Thymus (tissue), 11 donors: Measurements from ENCODE around the gene VPS51. TPM values are rescaled to one million over a fixed set of nuclear protein-coding genes. Genes with fewer than 3 reads are reported as not detected.

ENCODE experiments used
- DNase-seq, 9 donors: peaks; one replicate each; pipeline ENCODE4 v3.0.0-alpha.2; 2013; ENCODE audit warnings: low spot score in 9 of 9, low read depth in 6 of 9, missing footprints in 1 of 9
- H3K27ac ChIP-seq, 2 donors: one replicate each; pipeline ENCODE4 v1.5.1; 2013; ENCODE audit warnings: control low read depth in 1 of 2, low read depth in 1 of 2, low read length in 1 of 2, mild to moderate bottlenecking in 1 of 2, moderate library complexity in 1 of 2
- H3K27me3 ChIP-seq, 2 donors: one replicate each; pipeline ENCODE4 v1.5.1; 2013; ENCODE audit warnings: low read length in 1 of 2; ENCODE audit not compliant: control insufficient read depth in 2 of 2, insufficient read depth in 1 of 2
- H3K36me3 ChIP-seq, 2 donors: one replicate each; pipeline ENCODE4 v1.5.1; 2013; ENCODE audit warnings: low read length in 1 of 2, mild to moderate bottlenecking in 1 of 2, moderate library complexity in 1 of 2; ENCODE audit not compliant: control insufficient read depth in 2 of 2, insufficient read depth in 2 of 2
- H3K4me1 ChIP-seq, 2 donors: one replicate each; pipeline ENCODE4 v1.5.1; 2013; ENCODE audit warnings: low read length in 2 of 2; ENCODE audit not compliant: control insufficient read depth in 2 of 2, insufficient read depth in 2 of 2
- H3K4me3 ChIP-seq, 2 donors: one replicate each; pipeline ENCODE4 v1.5.1; 2013; ENCODE audit warnings: low read length in 2 of 2, control low read depth in 1 of 2, mild to moderate bottlenecking in 1 of 2
- H3K9me3 ChIP-seq, 2 donors: one replicate each; pipeline ENCODE4 v1.5.1; 2013; ENCODE audit warnings: low read length in 1 of 2, mild to moderate bottlenecking in 1 of 2; ENCODE audit not compliant: control insufficient read depth in 2 of 2, insufficient read depth in 1 of 2
- WGBS: extraction: QIAGEN DNeasy Blood & Tissue Kit; methylation state at CpG from one replicate; pipeline ENCODE4 v1.1.7; 2013; 5-methylcytosine and 5-hydroxymethylcytosine counted together
- polyA plus RNA-seq: library from polyadenylated mRNA; stranded (reverse); fragments of 200-250 nt; gene quantifications from one replicate; pipeline ENCODE4 v1.2.3, GENCODE V29; 2013
- total RNA-seq: library from RNA; stranded (reverse); fragments of 120-200 nt; gene quantifications from one replicate; pipeline ENCODE4 v1.2.4, GENCODE V29; 2013
- donor health status: healthy.

VPS51 gene
- total and polyA plus RNA-seq, 2 donors, result 110 to 121 TPM

DNA sequence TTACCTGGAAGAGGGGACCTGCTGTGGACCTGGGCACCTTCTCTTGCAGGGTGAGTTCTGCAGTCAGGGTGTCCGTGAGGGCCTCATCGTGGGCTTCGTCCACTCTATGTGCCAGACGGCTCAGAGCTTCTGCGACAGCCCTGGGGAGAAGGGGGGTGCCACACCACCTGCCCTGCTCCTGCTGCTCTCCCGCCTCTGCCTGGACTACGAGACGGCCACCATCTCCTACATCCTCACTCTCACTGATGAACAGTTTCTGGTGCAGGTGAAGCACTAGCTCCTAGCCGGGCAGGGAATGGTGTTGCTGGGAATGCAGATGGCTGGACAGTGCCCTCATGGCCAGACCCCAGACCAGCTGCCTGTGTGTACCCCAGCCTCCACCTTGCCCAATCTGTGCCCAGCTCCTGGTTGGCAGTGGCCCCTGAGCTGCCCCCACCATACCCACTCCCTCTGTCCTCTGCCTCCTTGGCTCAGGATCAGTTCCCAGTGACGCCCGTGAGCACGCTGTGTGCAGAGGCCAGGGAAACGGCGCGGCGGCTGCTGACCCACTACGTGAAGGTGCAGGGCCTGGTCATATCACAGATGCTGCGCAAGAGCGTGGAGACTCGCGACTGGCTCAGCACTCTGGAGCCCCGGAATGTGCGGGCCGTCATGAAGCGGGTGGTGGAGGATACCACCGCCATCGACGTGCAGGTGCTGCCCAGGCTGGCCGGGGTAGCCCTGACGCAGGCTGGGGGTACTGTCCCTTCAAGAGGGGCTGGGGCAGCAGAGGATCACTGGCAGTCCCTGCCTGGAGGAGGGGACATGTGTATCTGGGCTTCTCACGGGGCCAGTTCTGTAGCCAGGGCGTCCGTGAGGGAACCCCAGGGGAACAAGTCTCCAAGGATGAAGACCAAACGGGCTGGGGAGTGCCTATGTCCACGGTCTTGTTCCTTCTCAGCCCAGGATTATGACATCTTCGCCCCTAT is 13.5 kb downstream of the VPS51 start:
- H3K36me3 ChIP-seq, result peaks cover 30 to 46% of the 10 kb centered on the region in 2 donors
- WGBS, result 97% methylated on average over 36 of the region's 36 CpGs
- peaks cover 0 to 3% of the 10 kb centered on the region in 2 donors for H3K27me3 ChIP-seq
- no peak overlapping the region for H3K27ac ChIP-seq
- no peak overlapping the region for H3K4me3 ChIP-seq
- H3K4me1 ChIP-seq, result peaks cover 14 to 39% of the 10 kb centered on the region in 2 donors
- no peak for DNase-seq
- H3K9me3 ChIP-seq, result peaks cover 0 to 9% of the 10 kb centered on the region in 2 donors

DNA sequence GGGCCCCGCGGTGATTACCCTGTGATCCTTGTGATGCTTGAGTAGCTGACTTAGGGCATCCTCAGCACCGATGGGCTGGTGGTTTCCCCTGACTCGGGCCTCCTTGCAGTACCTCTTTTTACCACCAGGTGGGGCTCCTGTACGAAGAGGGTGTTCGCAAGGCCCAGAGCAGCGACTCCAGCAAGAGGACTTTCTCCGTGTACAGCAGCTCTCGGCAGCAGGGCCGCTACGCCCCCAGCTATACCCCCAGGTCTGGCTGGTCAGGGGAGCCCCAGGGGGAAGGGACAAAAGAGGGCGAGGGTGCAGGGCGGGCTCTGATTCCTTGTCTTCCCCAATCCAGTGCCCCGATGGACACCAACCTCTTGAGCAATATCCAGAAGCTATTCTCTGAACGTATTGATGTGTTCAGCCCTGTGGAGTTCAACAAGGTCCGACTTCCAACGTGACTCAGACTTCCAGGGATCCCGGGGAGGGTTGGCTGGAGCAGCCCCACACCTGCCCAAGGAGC is 14.4 kb downstream of the VPS51 start:
- WGBS, result 26% methylated on average over 18 of the region's 18 CpGs
- Histone ChIP-seq H3K27ac (peak overlapping the region in 1 of 2 donors; percentile 58), H3K27me3 (peaks cover 0 to 3% of the 10 kb centered on the region in 2 donors), H3K4me1 (peaks cover 14 to 42% of the 10 kb centered on the region in 2 donors), H3K9me3 (peaks cover 0 to 9% of the 10 kb centered on the region in 2 donors), H3K4me3 (no peak overlapping the region), H3K36me3 (peaks cover 35 to 47% of the 10 kb centered on the region in 2 donors)
- DNase-seq, result peak; percentile 71 to 93 (median 84)

DNA sequence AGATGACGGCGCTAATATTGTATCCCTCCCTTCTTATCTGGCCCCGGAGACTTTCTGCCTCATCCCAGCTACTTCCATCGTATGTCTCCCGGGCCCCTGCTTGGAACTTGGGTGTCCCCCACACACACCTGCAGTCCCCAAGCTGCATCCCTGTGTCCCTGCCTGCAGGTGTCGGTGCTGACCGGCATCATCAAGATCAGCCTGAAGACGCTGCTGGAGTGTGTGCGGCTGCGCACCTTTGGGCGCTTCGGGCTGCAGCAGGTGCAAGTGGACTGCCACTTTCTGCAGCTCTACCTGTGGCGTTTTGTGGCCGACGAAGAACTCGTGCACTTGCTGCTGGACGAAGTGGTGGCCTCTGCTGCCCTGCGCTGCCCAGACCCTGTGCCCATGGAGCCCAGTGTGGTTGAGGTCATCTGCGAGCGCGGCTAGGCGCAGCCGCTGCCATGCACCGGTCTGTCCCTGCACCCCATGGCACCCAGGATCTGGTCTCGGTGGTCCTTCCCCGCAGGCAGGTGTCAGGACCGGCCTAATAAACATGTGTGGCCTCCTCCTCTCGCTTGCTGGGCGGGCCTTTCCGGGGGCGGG is 15.2 kb downstream of the VPS51 start:
- H3K4me3 ChIP-seq, result peak overlapping the region; percentile 67 to 78
- H3K27ac ChIP-seq, result peak overlapping the region in 1 of 2 donors; percentile 15
- H3K27me3 ChIP-seq, result peaks cover 0 to 3% of the 10 kb centered on the region in 2 donors
- peaks cover 16 to 51% of the 10 kb centered on the region in 2 donors for H3K4me1 ChIP-seq
- H3K36me3 ChIP-seq, result peaks cover 35 to 46% of the 10 kb centered on the region in 2 donors
- no peak for DNase-seq
- peaks cover 0 to 9% of the 10 kb centered on the region in 2 donors for H3K9me3 ChIP-seq
- WGBS, result 71% methylated on average over 31 of the region's 31 CpGs

DNA sequence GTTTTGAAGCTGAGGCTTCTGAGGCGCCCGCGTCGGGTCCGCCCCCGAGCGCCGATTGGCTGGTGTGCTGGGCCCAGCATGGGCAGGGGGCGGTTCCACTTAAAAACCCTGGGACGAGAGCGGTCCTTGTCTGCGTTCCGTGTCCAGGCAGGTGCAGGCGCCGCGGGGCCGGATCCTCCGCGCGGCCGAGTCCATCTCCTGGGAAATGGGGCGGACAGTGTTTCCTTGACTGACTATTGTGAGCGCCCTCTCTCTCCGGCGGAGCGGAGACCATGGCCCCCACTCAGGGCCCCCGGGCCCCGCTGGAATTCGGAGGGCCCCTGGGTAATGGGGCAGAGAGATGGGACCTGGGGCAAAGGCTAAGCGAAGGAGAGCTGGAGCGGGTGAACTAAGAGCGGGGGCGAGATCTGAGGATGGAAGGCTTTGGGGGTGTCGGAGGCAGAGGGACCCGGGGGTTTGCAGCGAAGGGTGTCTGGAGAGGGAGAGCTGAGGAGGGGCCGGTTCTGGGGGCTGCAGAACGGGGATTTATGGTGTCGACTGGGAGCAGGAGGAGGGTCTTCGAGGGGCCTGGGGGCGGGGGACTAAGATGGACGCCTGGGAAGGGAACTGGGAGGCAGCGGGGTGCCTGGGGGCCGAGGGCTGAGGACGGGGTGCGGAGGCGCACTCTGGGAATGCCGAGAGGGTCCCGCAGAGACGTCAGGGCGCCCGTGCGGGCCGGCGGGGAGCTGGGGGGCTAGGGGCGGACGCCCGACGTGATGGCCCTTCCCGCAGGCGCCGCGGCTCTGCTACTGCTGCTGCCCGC is 15.9 kb downstream of the VPS51 start, which contains the start of gene TM7SF2:
Gene TM7SF2, plus strand, starts transcription at position 129 of the 802 bp plus-strand sequence. Its CDS starts 144 bp downstream, at position 273.
- peak within 1 kb of the TSS; percentile 67 to 78 for H3K4me3 ChIP-seq
- DNase-seq, result peak; percentile 69 to 97 (median 92)
- WGBS, result under 1% methylated on average over 64 of the region's 64 CpGs
- peak within 1 kb of the TSS; percentile 86 to 93 for H3K27ac ChIP-seq
- peaks cover 0 to 10% of the 10 kb centered on the region in 2 donors for H3K9me3 ChIP-seq
- H3K4me1 ChIP-seq, result peaks cover 21 to 57% of the 10 kb centered on the region in 2 donors
- H3K36me3 ChIP-seq, result peaks cover 35 to 49% of the 10 kb centered on the region in 2 donors
- peaks cover 0 to 3% of the 10 kb centered on the region in 2 donors for H3K27me3 ChIP-seq

DNA sequence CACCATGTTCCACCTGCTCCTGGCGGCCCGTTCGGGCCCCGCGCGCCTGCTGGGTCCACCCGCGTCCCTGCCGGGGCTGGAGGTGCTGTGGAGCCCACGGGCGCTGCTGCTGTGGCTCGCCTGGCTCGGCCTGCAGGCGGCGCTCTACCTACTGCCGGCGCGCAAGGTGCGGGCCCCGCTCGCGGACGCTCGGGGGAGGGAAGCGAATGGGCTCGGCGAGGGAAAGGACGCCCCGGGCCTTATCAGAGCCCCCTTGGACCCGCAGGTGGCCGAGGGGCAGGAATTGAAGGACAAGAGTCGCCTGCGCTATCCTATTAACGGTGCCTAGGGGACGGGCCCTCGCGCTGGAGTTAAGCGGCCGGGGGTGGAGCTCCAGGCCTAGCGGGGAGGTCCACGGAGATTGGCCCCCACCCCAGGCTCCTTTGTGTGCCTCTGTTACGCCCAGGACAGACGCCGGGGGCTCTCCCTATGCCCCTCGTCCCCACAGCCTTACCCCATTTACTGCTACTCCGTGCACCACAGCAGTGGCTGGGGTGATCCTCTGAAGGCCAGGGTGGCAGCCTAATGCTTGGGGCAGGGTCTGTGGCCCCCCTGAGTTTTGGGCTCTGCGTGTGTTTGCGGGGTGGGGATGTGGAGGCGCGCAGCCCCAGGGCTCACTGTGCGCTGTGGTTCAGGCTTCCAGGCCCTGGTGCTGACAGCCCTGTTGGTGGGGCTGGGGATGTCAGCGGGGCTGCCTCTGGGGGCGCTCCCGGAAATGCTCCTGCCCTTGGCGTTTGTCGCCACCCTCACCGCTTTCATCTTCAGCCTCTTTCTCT is 16.7 kb downstream of the VPS51 start:
- peak overlapping the region; percentile 67 to 78 for H3K4me3 ChIP-seq
- DNase-seq, result peak in 5 of 9 donors; percentile 55 to 87 (median 76)
- H3K36me3 ChIP-seq, result peaks cover 29 to 41% of the 10 kb centered on the region in 2 donors
- H3K4me1 ChIP-seq, result peaks cover 21 to 58% of the 10 kb centered on the region in 2 donors
- peaks cover 0 to 12% of the 10 kb centered on the region in 2 donors for H3K9me3 ChIP-seq
- under 1% methylated on average over 57 of the region's 57 CpGs for WGBS
- H3K27ac ChIP-seq, result peak overlapping the region; percentile 86 to 93
- peaks cover 0 to 3% of the 10 kb centered on the region in 2 donors for H3K27me3 ChIP-seq

DNA sequence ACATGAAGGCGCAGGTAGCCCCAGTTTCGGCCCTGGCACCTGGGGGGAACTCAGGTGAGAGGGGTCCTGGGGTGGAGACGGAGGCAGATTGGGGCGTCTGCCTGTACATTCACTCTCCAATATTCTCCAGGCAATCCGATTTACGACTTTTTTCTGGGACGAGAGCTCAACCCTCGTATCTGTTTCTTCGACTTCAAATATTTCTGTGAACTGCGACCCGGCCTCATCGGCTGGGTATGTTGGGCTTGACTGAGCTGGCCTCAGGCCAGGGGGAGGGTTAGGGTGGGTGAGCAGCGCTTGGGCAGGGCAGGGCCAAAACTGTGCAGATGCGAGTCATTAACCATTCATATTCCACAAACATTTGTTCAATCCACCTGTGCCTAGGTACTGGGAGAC is 17.3 kb downstream of the VPS51 start:
- no peak for DNase-seq
- Histone ChIP-seq H3K36me3 (peaks cover 23 to 41% of the 10 kb centered on the region in 2 donors), H3K27ac (peak overlapping the region; percentile 86 to 93), H3K4me3 (peak overlapping the region; percentile 67 to 78), H3K27me3 (peaks cover 0 to 3% of the 10 kb centered on the region in 2 donors), H3K9me3 (peaks cover 0 to 12% of the 10 kb centered on the region in 2 donors), H3K4me1 (peaks cover 21 to 60% of the 10 kb centered on the region in 2 donors)
- WGBS, result 39% methylated on average over 14 of the region's 14 CpGs

DNA sequence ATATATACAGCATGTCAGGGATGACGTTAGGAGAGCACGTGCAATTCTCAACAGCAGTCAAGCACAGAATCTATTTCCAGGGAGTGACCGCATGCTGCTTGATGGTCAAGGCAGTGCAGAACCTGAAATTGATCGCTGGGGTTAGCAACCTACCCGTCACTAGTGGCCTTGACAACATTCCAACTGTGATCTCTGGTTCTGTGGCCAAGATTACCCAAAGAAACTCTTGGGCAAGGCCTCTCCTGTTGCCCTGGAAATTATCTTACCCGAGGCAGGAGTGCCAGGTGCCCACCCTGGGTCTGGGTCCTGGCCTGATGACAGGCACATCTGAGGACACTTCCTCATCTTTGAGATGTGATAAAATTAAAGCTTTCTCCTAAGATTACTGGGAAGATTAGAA is 17.8 kb downstream of the VPS51 start:
- Histone ChIP-seq H3K27ac (no peak overlapping the region), H3K4me3 (no peak overlapping the region), H3K4me1 (peaks cover 21 to 60% of the 10 kb centered on the region in 2 donors), H3K27me3 (peaks cover 0 to 3% of the 10 kb centered on the region in 2 donors), H3K36me3 (peaks cover 20 to 43% of the 10 kb centered on the region in 2 donors), H3K9me3 (peaks cover 0 to 12% of the 10 kb centered on the region in 2 donors)
- no peak for DNase-seq
- 95% methylated on average over 6 of the region's 6 CpGs for WGBS
